GM21367 (cell line): Measurements from ENCODE around the gene LSM4.
A peak's percentile ranks its signal among the peaks of the same experiment; 100 is the strongest.
"Not testable (repeated sequence)": the region's sequence is repeated elsewhere in the genome, so short reads cannot be mapped to it uniquely, and the experiment has no call there.

Experiments used
- ATAC-seq: cut with Tn5 transposase; IDR thresholded peaks from one replicate; pipeline ENCODE4 v1.9.1; 2021; ENCODE audit not compliant: unreplicated experiment

LSM4 gene

DNA sequence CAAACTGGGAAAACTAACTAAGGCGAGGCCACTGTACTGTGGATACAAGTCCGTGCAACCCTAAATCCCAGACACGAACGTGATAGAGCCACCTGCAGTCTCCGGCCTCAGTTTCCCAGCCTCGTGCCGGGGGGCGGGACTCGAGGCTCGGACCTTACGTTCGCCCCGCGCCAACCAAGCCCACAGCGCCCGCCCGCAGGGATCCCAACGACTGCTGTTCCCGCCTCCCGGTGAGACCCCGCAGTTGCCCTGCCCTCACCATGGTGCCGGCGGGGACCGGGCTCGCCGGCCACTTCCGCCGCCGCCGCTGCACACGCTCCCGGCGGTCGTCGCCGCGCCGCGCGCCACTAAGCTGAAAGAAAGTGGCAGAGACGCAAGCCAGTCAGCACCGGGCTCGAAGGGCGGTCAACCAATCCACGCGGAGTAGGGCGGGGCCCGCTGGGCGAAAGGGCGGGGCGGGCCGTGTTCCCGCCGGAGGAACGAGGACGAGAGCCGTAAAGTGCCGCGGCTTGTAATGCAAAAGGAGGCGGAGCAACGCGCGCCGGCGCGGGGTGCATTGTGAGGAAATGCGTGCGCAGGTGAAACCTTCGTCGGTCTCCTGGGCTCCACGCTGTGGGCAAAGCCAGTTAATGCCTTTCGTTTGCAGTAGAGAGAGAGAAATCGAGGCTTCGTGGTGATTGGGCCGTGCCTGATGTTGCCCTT is at the start of gene LSM4:
TSS of gene LSM4 (minus strand) at position 318 of the 702 bp plus-strand sequence. CDS start at position 262, 56 bp downstream.
- peak; percentile 77 for ATAC-seq

DNA sequence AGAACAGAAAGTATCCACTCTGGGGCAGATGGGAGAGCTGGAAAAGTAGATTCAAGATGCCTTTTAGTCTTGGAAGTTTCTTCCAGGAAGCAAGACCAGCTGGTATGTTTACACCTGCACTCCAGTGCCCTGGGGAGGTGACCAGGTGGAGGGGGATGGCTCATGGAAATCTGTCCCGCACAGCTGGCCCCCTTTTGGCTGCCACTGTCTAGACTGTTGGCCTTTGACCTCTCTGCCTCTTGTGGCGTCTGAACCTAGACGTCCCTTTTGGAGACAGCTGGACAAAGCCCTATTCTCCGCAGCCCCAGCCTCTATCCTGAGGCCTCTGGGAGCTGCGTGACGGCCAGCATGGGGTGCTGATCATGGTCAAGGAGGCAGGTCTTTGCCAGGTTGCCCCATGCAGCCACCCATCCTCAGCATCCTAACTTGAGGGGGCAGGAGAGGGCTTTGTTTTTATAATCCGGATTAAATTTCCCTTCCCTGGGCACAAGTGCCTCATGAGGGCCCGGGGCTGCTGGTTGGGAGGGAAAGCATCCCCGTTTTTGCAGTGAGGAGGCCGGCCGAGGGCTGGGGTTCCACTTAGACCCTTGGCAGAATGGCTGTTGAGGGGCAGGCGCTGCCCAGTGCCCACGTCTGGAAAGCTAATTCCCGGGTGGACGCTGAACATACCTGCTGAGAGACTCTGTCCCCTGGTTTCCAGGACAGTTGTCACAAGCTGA is 45.8 kb upstream of the LSM4 start:
- no peak for ATAC-seq

DNA sequence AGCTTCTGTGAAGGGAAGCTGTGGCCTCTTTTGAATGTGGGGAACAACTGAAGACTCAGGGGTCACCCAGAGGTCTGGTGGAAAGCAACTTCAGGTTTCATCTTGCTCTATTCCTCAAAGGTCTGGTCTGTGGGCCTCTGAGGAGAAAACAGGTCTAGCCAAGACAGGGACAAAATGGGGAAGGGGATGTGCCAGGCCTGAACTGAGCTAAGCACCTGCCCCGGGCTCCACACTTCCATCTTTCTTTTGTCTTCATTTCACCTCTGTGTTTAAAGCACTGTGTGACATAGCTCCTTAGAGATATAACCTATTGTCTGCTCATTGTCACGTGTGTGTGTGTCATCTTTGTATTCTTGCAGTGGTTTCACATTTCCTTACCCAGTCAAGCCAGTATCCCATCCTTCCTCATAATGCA is 43.2 kb upstream of the LSM4 start:
- ATAC-seq = no peak

DNA sequence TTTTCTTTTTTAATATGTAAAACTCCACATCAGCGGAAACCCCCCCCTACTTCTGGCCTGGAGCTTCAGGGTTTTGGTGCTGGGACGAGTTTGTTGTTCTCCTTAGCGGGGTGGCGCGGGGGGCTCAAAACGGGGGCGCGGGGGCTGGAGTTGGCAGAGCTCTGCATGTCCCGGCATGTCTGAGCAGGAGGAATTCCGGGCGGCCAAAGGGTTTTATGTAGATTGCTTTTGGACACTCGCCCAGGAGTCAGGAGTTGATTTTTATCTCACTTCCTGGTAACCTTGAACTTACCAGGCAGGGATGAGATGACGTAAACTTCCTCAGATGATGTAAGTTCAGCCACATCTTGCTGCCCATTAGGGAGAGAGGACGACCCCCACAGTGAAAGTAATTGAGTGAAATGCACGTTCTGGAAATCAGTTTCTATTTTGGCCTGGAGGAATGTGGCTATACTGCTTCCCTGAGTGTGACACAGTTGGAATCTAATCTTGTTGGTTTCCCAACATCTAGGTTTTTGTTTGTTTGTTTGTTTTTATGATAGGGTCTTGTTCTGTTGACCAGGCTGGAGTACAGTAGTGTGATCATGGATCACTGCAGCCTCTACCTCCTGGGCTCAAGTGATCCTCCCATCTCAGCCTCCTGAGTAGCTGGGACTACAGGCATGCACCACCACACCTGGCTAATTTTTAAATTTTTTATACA is 42.1 kb upstream of the LSM4 start:
- ATAC-seq = no peak

DNA sequence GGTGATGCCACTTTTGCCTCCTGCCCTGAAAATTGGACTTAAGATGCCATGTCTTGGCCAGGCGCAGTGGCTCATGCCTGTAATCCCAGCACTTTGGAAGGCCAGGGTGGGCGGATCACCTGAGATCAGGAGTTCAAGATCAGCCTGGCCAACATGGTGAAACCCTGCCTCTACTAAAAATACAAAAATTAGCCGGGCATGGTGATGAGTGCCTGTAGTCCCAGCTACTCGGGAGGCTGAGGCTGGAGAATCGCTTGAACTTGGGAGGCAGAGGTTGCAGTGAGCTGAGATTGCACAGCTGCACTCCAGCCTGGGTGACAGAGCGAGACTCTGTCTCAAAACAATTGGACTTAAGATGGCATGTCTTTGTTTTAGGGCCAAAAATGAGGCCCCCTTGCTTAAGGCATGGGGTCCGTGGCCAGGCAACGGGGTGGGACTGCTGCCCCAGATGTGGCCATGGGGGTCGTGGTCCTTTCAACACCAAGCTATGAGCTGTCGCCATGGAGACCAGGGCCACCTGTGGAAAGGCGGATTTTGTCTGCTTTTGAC is 41.5 kb upstream of the LSM4 start:
- not testable (repeated sequence) for ATAC-seq

DNA sequence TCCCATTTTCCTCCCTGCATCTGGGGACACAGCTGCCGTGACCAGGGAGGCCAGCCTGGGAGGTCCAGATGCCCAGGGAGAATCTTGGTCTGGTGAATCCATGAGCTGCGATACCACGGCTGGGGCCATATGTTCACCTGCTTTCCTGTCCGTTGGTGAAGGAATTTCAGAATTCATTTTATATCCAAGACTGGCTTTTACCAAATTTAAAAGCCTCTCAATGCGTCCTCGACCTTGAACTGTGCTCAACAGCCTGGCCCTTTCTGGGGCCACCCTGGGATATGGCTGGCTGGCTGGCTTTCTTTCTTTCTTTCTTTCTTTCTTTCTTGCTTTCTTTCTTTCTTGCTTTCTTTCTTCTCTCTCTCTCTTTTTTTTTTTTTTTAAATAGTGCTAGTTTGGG is 40.9 kb upstream of the LSM4 start:
- ATAC-seq = no peak

DNA sequence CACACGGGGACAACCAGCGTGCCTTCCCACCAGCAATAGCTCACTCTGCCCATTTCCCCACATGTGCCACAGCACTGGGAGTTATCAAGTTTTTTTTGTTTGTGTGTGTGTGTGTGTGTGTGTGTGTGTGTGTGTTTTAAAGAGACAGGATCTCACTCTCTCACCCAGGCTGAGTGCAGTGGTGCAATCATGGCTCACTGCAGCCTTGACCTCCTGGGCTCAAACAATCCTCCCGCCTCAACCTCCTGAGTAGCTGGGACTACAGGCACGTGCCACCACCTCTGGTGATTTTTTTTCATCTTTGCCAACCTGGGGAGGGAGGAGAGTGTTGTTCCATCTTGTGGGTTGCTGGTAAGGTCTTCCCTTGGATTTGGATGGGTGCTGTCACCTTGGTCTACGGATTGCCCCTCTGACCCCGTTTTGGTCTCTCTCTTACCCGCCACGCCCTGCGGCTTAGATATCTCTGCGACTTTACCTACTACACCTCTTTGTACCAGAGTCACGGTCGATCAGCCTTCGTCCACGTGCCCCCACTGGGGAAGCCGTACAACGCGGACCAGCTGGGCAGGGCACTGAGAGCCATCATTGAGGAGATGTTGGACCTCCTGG is 40.2 kb upstream of the LSM4 start:
- ATAC-seq = no peak

DNA sequence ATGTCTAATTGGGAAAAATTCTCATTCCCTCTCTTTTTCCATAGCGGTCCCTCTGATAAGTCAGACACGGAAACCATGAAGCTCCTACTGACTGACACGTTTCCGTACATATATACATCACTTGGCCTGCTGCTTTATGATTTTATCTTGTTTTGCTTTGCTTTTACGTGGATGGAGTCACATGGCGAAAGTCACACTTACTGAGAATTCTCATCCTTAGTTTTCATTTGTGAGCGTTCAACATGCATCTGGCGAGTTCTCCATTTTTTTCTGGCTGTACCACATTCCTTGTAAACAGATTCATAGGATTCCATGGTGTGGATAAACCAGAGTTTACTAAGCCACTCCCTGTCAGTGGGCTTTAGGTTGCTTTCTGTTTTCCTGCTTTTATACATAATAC is 38.8 kb upstream of the LSM4 start:
- ATAC-seq = no peak

DNA sequence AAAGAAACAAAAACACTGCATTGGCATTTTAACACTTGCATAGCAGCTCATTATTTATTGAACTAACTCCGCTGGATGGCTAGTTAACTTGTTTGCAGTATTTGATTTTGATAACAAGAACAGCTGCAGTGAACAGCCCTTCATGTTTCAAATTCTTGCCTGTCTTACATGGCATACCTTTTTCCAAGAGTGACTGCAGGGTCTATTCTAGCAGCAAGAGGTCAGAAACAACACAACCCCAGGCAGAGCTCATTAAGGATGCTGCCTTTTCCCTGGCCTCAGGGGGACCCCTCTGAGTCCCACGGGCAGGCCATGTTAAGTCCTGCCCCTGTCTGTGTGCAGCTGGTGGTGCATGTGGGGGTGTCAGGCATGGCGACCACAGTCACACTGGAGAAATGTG is 34.2 kb upstream of the LSM4 start:
- ATAC-seq = no peak

DNA sequence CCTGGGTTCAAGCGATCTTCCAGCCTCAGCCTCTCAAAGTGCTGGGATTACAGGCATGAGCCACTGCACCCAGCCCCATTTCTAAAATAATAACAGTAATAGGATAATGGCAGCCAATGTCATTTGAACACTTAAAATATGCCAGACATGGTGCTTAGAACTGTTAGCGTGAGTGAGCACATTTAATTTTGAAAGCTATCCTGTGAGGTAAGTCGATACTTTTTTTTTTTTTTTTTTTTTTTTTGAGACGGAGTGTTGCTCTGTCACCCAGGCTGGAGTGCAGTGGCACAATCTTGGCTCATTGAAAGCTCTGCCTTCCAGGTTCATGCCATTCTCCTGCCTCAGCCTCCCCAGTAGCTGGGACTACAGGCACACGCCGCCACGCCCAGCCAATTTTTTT is 31.9 kb upstream of the LSM4 start:
- not testable (repeated sequence) for ATAC-seq

DNA sequence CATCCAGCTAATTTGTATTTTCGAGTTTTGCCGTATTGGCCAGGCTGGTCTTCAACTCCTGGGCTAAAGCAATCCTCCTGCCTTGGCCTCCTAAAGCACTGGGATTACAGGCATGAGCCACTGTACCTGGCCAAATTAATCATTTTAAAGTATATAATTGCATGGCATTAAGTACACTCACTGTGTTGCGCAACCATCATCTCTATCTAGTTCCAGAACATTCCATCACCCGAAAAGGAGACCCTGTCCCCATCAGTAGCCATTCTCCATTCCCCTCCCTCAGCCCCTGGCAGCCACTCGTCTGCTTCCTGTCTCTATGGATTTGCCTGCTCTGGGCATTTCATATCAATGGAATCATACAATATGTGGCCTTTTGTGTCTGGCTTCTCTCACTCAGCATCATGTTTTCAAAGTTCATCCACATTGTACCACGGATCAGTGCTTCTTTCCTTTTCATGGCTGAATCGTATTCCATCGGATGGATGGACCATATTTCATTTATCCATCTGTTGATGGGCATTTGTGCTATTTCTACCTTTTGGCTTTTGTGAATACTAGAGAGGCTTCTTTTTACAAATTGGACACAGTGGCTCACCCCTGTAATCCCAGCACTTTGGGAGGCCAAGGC is 30.6 kb upstream of the LSM4 start:
- no peak for ATAC-seq

DNA sequence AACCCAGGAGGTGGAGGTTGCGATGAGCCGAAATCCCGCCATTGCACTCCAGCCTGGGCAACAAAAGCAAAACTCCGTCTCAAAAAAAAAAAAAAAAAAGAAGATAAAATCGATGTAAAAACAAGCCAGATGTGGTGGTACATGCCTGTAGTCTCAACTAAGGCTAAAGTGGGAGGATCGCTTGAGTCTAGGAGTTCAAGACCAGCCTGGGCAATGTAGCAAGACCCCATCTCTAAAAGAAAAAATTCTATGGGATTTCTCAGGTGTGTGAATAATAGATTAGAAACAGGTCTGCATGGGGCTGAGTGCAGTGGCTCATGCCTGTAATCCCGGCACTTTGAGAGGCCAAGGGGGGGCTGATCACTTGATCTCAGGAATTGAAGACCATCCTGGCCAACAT is 28.7 kb upstream of the LSM4 start:
- ATAC-seq = no peak

DNA sequence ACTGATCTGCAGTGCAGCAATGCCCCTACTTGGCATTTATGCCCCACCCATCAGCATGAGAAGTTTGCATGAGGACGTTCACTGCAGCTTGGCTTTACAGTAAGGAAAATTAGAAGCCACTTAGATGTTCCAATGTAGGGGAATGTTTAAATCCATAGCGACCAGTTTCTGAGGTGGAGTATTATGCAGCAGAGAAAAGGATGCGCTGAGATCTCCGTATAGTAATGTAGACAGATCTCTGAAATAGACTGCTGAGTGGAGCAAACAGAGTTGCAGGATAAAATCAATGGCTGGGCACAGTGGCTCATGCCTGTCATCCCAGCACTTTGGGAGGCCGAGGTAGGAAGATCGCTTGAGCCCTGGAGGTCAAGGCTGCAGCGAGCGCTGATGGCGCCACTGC is 27.6 kb upstream of the LSM4 start:
- no peak for ATAC-seq

DNA sequence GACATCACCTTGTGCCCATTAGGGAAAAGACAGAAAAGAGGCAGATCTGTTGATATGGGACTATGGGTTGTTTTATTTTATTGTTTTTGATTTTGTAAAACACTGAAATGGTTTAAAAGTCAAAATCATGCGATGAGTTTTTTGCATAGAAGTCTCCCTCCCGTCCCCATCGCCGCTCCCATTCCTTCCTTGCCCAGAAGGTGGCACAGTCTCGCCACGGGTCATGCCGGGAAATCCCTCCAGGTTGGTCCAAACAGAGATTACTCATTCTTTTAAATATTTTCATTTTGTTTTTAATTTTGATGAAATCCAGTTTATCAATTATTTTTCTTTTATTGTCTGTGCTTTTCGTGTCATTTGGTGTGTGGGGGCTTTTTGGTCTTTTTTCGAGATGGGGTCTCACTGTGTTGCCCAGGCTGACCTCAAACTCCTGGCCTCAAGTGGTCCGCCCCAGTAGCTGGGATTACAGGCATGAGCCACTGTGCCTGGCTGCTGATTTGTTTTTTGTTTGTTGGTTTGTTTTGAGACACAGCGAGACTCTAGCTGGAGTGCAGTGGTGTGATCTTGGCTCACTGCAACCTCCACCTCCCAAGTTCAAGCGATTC is 26.8 kb upstream of the LSM4 start:
- ATAC-seq = no peak

DNA sequence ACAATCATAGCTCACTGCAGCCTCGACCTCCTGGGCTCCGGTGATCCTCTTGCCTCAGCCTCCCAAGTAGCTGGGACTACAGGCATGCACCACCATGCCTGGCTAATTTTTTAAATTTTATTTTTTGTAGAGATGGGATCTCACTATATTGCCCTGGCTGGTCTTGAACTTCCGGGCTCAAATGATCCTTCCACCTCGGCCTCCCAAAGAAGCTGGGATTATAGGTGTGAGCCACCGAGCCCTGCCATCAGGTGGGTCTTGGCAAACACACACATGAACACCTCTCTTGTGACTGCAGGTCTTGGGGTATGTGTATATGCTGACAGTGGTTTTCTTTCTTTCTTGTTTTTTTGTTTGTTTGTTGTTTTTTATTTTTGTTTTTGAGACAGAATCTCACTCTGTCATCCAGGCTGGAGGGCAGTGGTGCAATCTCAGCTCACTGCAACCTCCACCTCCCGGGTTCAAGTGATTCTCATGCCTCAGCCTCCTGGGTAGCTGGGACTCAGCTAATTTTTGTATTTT is 26.0 kb upstream of the LSM4 start:
- not testable (repeated sequence) for ATAC-seq

DNA sequence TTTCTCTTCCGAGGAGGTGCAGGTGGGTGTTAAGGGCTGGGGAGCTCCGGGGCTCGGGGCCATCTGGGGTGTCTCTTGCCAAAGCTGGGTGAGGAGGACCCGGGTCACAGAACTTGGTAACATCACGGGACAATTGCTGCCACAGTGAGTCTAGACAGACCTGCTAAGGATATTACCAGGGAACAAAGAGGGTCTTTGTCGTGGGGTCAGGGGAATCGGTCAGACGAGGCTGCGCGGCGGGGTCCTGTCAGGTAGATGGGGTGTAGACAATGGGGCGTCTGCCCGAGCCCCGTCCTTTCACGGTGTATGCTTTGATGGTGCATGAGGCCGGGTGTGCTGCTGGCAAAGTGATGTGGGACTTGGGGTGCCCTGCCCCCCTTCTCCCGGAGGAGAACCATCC is 25.3 kb upstream of the LSM4 start:
- ATAC-seq = no peak

DNA sequence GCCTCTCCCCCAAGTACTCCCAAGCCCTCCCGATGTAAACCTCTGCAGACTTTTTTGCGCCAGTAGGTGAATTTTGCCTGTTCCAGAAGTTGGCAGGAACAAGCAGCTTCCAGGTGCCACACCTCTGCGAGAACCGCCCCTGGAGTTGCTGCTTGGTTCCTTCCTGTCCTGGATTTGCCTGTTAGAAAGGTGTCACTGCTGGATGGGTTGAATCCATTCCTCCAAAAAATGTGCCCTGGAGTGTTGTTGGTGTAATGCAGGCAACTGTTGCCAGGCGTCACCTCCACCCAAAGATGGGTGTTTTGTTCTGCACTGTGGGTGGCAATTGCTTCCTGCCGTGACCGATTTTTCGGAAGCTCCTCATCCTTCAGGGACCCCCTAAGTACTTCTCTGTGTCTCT is 23.2 kb upstream of the LSM4 start:
- no peak for ATAC-seq

DNA sequence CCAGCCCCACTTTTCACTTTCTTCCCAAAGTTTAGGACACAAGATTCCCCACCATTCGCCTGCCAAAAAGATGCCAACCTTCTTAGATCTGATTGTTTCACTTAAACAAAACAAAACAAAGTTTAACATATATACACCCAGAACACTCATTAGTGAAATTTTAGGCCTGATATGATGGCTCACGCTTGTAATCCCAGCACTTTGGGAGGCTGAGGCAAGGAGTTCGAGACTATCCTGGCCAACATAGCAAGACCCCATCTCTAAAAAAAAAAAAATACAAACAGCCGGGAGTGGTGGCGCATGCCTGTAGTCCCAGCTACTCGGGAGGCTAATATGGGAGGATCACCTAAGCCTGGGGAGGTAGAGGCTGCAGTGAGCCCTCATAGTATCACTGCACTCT is 22.4 kb upstream of the LSM4 start:
- ATAC-seq = no peak

DNA sequence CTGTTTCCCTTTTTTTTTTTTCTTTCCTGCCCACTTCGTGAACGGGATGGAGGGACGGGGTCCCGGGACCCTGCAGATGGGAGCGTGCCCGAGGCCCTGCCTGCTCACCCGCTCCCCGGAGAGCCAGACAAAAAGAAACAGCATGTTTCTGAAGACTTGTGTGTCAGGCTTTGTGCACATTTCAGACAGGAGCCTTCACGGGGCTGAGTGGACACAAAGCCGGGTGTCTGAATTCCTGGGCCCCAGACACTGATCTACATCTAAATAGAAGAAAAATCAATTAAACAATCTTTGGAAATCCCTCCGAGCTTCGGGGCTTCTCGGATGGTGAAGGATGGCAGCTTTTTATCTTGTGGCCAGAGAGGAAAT is 21.7 kb upstream of the LSM4 start:
- ATAC-seq = no peak

DNA sequence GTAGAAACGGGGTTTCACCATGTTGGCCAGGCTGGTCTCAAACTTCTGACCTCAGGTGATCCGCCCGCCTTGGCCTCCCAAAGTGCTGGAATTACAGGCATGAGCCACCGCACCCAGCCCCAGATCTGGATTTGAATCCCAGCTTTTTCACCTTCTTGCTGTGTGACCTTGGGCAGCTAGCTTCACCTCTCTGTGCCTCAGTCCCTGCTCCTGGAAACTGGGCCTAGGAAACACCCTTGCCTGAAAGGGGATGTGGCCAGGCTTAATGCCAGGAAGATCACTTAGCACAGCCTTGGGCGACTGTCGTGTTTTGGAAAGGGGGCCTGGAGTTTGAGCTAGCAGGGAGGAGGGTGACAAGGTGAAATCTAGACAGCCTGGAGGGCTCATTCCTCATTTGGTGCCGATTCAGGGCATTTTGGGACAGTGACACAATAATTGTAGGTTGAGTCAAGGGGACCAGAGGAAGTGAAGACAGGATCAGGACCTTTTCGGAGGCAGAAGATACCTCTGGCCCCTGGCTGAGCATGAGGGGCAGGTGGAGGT is 19.3 kb upstream of the LSM4 start:
- no peak for ATAC-seq
